H1 (cell line): ENCODE results near the gene CENPP. TPM values are rescaled to one million over a fixed set of nuclear protein-coding genes. Genes with fewer than 3 reads are reported as not detected.

Experiments
- CTCF ChIA-PET: fragments of 300-600 bp; sonication (Branson Sonifier 250); formaldehyde crosslinking; loops from one replicate; lab custom pipeline; 2021; ENCODE audit not compliant: partially characterized antibody; lab: Charles Lee
- POLR2A ChIA-PET: fragments of 300-600 bp; sonication (Branson Sonifier 250); formaldehyde crosslinking; loops from one replicate; lab custom pipeline; 2021; ENCODE audit warnings: inconsistent platforms; ENCODE audit not compliant: partially characterized antibody; lab: Charles Lee
- DNase-seq, 2 experiments: peaks; one replicate each; pipeline versions ENCODE4 v3.0.0 to v3.0.0-alpha.2; 2010 to 2022; ENCODE audit warnings: low spot score in 2 of 2, low read depth in 1 of 2, mixed read lengths in 1 of 2
- FAIRE-seq: peaks from 2 replicates; lab custom pipeline; 2011; peaks lifted over from hg19 to GRCh38; lab: Jason Lieb, UNC
- H2AFZ ChIP-seq: 2 replicates; pipeline ENCODE4 v1.8.1; 2012; ENCODE audit warnings: low read length, inconsistent platforms
- H2AK5ac ChIP-seq: 2 replicates; pipeline ENCODE4 v1.6.1; 2013; ENCODE audit warnings: low read depth, low read length
- H2BK120ac ChIP-seq: replicated peaks from 2 replicates; pipeline ENCODE3; 2013; ENCODE audit warnings: low read depth, low read length, inconsistent platforms
- H2BK12ac ChIP-seq: 2 replicates; pipeline ENCODE4 v1.6.1; 2013; ENCODE audit warnings: low read depth, low read length
- H2BK15ac ChIP-seq: 2 replicates; pipeline ENCODE4 v1.6.1; 2013; ENCODE audit warnings: low read length
- H2BK20ac ChIP-seq: 2 replicates; pipeline ENCODE4 v1.6.1; 2013; ENCODE audit warnings: low read length
- H2BK5ac ChIP-seq: 2 replicates; pipeline ENCODE4 v1.6.1; 2013; ENCODE audit warnings: low read depth, low read length
- H3K14ac ChIP-seq: 2 replicates; pipeline ENCODE4 v1.6.1; 2013; ENCODE audit warnings: inconsistent platforms; ENCODE audit not compliant: insufficient read length
- H3K18ac ChIP-seq: 2 replicates; pipeline ENCODE4 v1.6.1; 2013; ENCODE audit warnings: low read length; ENCODE audit errors: extremely low read depth
- H3K23ac ChIP-seq: 2 replicates; pipeline ENCODE4 v1.6.1; 2013; ENCODE audit warnings: inconsistent platforms; ENCODE audit not compliant: insufficient read length
- H3K23me2 ChIP-seq: 2 replicates; pipeline ENCODE4 v1.6.1; 2013; ENCODE audit warnings: low read depth, low read length
- H3K27ac ChIP-seq: 2 replicates; pipeline ENCODE4 v1.6.1; 2011; ENCODE audit warnings: low read depth, low read length, inconsistent platforms
- H3K27me3 ChIP-seq, 4 experiments: replicated peaks in 1 of 4; 1 replicate in 1 of 4; 2 replicates in 3 of 4; pipeline versions ENCODE4 v1.6.1 to v1.8.1; 2011 to 2013; ENCODE audit warnings: low read length in 3 of 4, mild to moderate bottlenecking in 3 of 4, inconsistent platforms in 2 of 4, mixed read lengths in 2 of 4, moderate library complexity in 1 of 4; ENCODE audit not compliant: control insufficient read depth in 3 of 4, insufficient read depth in 3 of 4; ENCODE audit errors: extremely low read depth in 1 of 4
- H3K36me3 ChIP-seq, 4 experiments: 2 replicates each; pipeline versions ENCODE4 v1.6.1 to v1.8.1; 2011 to 2013; ENCODE audit warnings: mild to moderate bottlenecking in 4 of 4, low read length in 3 of 4, moderate library complexity in 2 of 4, control low read depth in 1 of 4, inconsistent platforms in 1 of 4; ENCODE audit not compliant: insufficient read depth in 4 of 4, control insufficient read depth in 2 of 4
- H3K4ac ChIP-seq: replicated peaks from 2 replicates; pipeline ENCODE3; 2013; ENCODE audit warnings: low read length, low read depth, mixed read lengths, inconsistent platforms; ENCODE audit not compliant: insufficient read length
- H3K4me1 ChIP-seq, 4 experiments: replicated peaks in 1 of 4; 1 replicate in 1 of 4; 2 replicates in 3 of 4; pipeline versions ENCODE4 v1.6.1 to v1.8.1; 2011 to 2013; ENCODE audit warnings: low read length in 3 of 4, inconsistent platforms in 2 of 4, mixed read lengths in 1 of 4; ENCODE audit not compliant: insufficient read depth in 4 of 4, control insufficient read depth in 3 of 4
- H3K4me2 ChIP-seq, 2 experiments: 2 replicates each; pipeline versions ENCODE4 v1.6.1 to v1.8.1; 2011 to 2013; ENCODE audit warnings: low read depth in 2 of 2, low read length in 2 of 2, control low read depth in 1 of 2, inconsistent platforms in 1 of 2, mild to moderate bottlenecking in 1 of 2; ENCODE audit not compliant: insufficient read depth in 1 of 2
- H3K4me3 ChIP-seq, 4 experiments: fragments of 200-600, 300-600 bp in 1 of 4; sonication (generic), shearing (Covaris generic), sonication (Bioruptor Twin) in 1 of 4; 2 replicates each; pipeline versions ENCODE4 v1.5.1 to v1.8.1; 2011 to 2016; ENCODE audit warnings: low read length in 4 of 4, low read depth in 3 of 4, control low read depth in 2 of 4, inconsistent platforms in 2 of 4, mild to moderate bottlenecking in 2 of 4, mixed read lengths in 1 of 4, moderate library complexity in 1 of 4; ENCODE audit not compliant: insufficient read depth in 2 of 4; ENCODE audit errors: extremely low read depth in 1 of 4
- H3K56ac ChIP-seq: replicated peaks from 2 replicates; pipeline ENCODE3; 2013; ENCODE audit warnings: low read depth, mild to moderate bottlenecking, mixed read lengths, low read length, inconsistent platforms; ENCODE audit not compliant: insufficient read length
- H3K79me1 ChIP-seq: 2 replicates; pipeline ENCODE4 v1.6.1; 2013; ENCODE audit warnings: low read depth, low read length, control low read depth
- H3K79me2 ChIP-seq, 2 experiments: 2 replicates each; pipeline versions ENCODE4 v1.6.1 to v1.8.1; 2012 to 2013; ENCODE audit warnings: low read length in 2 of 2, mild to moderate bottlenecking in 2 of 2, inconsistent platforms in 1 of 2; ENCODE audit not compliant: insufficient read depth in 2 of 2, control insufficient read depth in 1 of 2
- H3K9ac ChIP-seq, 4 experiments: replicated peaks in 1 of 4; 1 replicate in 1 of 4; 2 replicates in 3 of 4; pipeline versions ENCODE4 v1.6.1 to v1.8.1; 2011 to 2013; ENCODE audit warnings: low read depth in 3 of 4, low read length in 3 of 4, control low read depth in 2 of 4, mild to moderate bottlenecking in 2 of 4, moderate library complexity in 2 of 4, inconsistent platforms in 1 of 4; ENCODE audit errors: extremely low read depth in 1 of 4
- H3K9me3 ChIP-seq, 2 experiments: 2 replicates each; pipeline versions ENCODE4 v1.6.1 to v1.8.1; 2012 to 2013; ENCODE audit warnings: mild to moderate bottlenecking in 2 of 2, moderate library complexity in 2 of 2, control low read depth in 1 of 2, inconsistent platforms in 1 of 2, low read depth in 1 of 2, low read length in 1 of 2, mixed read lengths in 1 of 2; ENCODE audit not compliant: insufficient read depth in 2 of 2
- H4K20me1 ChIP-seq, 2 experiments: replicated peaks in 1 of 2; 2 replicates each; pipeline versions ENCODE3 to v1.8.1; 2011 to 2013; ENCODE audit warnings: inconsistent platforms in 2 of 2, low read length in 2 of 2, mild to moderate bottlenecking in 1 of 2; ENCODE audit not compliant: insufficient read depth in 2 of 2, control insufficient read depth in 1 of 2
- H4K5ac ChIP-seq: 2 replicates; pipeline ENCODE4 v1.6.1; 2013; ENCODE audit warnings: low read length, low read depth, mixed read lengths, inconsistent platforms; ENCODE audit not compliant: insufficient read length
- H4K8ac ChIP-seq: 2 replicates; pipeline ENCODE4 v1.8.0; 2013; ENCODE audit warnings: mild to moderate bottlenecking, moderate library complexity, low read length, inconsistent platforms; ENCODE audit not compliant: insufficient read depth; ENCODE audit errors: extremely low read depth
- H4K91ac ChIP-seq: replicated peaks from 2 replicates; pipeline ENCODE3; 2013; ENCODE audit warnings: low read length, mixed read lengths, inconsistent platforms; ENCODE audit not compliant: insufficient read length
- BRCA1 ChIP-seq: IDR thresholded peaks from 2 replicates; pipeline ENCODE4 v1.6.1; 2012; ENCODE audit warnings: low read depth, low read length, improper control_type of control experiment
- CBX8 ChIP-seq: fragments of 300-800, 300-1000 bp; sonication (generic); IDR thresholded peaks from 2 replicates; pipeline ENCODE4 v1.7.1; 2016; ENCODE audit warnings: low read depth, low read length, borderline replicate concordance
- HDAC6 ChIP-seq: IDR thresholded peaks from one replicate; pipeline ENCODE4 v1.7.1; 2012; ENCODE audit warnings: low read depth, mild to moderate bottlenecking, inconsistent platforms, low read length, moderate library complexity
- WGBS, 2 experiments: shearing (Covaris generic) in 1 of 2; methylation state at CpG; one replicate each; pipeline versions ENCODE4 v1.1.6 to v1.1.7; 2013 to 2015; ENCODE audit warnings: low lambda C conversion rate in 2 of 2, mixed read lengths in 2 of 2, inconsistent platforms in 1 of 2, low coverage in 1 of 2, missing lambda C conversion rate in 1 of 2; ENCODE audit not compliant: insufficient replicate concordance in 2 of 2, insufficient coverage in 1 of 2, insufficient read length in 1 of 2; ENCODE audit errors: extremely low coverage in 1 of 2, missing lambda C conversion rate in 1 of 2; 5-methylcytosine and 5-hydroxymethylcytosine counted together
- polyA plus RNA-seq, 7 experiments: library from polyadenylated mRNA; depleted of rRNA in 3 of 7; stranded (reverse) in 5 of 7; unstranded in 2 of 7; fragments of >200 nt in 5 of 7; fragments of 200-250 nt in 2 of 7; gene quantifications; 1 replicate in 5 of 7; 2 replicates in 1 of 7; 4 replicates in 1 of 7; pipeline versions ENCODE4 v1.2.1 to v1.2.3, GENCODE V29; 2011 to 2013; ENCODE audit warnings: missing spikeins in 2 of 7, mixed read lengths in 2 of 7
- total RNA-seq: library from RNA; stranded (reverse); fragmentation: NEBNext Ultra II Directional; extraction: Animal tissue kit (Norgen Biotek cat#: 25700); gene quantifications from 2 replicates; pipeline ENCODE4 v1.2.1, GENCODE V29; 2021
- TF ChIP-seq, protein P1 (sequence below): IDR thresholded peaks from 2 replicates; pipeline ENCODE4 v1.6.1; 2012; ENCODE audit warnings: inconsistent platforms

The CENPP gene
- total and polyA plus RNA-seq, 2 of the 8 experiments (the other 6 are each of a cell fraction or from before 2014, with no cell fraction given), result 2.7 to 10.8 TPM

DNA sequence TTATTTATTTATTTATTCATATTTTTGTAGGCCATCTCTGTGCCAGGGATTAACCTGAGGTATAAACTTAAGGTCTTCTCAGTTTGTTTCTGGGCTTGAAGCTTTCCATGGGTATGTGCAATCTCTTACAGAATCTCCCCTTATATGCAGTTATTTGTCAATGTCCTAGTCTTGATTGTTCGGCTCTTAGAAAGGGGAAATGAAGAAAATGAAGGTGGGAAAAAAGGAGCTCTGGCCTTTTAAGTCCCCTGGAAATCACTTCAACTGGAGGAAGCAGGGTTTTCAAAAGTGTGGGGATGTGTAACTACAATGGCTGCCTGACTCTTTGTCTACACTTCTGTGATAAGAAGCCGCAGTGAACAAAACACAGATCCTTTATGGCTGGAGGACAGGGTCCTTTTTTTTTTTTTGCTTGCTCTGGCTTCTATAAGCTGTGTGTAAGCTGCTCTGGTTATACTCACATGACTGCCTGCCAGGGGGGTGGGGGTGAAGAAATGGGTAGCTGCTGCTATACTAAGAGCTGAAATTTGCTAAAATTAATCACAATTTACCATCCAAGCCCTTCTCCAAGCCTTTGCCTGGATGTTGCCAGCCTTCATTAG is 33.7 kb downstream of the CENPP start:
- FAIRE-seq, result no peak
- TF ChIP-seq, protein P1, sequence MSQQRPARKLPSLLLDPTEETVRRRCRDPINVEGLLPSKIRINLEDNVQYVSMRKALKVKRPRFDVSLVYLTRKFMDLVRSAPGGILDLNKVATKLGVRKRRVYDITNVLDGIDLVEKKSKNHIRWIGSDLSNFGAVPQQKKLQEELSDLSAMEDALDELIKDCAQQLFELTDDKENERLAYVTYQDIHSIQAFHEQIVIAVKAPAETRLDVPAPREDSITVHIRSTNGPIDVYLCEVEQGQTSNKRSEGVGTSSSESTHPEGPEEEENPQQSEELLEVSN, result no peak
- no peak for TF ChIP-seq HDAC6
- no peak for TF ChIP-seq CBX8
- TF ChIP-seq BRCA1, result no peak
- TF ChIP-seq, all 59 proteins: peak for 0

More for the DNA sequence above, 33.7 kb downstream of the CENPP start:
- H4K8ac ChIP-seq, result no peak overlapping the region
- H2BK5ac ChIP-seq, result no peak overlapping the region
- no peak overlapping the region for H3K14ac ChIP-seq
- H2AFZ ChIP-seq, result no peak overlapping the region
- H3K4ac ChIP-seq, result no peak overlapping the region
- no peak overlapping the region for H2AK5ac ChIP-seq
- ChIA-PET CTCF (interaction anchor here (0.6 kb wide), 1 partner anchor 269 kb away, joined by 3 read pairs; no protein-coding TSS in a partner anchor), POLR2A (no interaction called here)
- H3K56ac ChIP-seq, result no peak overlapping the region
- 95% methylated on average over 2 of the region's 2 CpGs; no CpG with 5 or more reads in 1 of the 2 experiments for WGBS, 2 experiments
- no peaks in the 10 kb centered on the region; a peak in 2 of 8 replicates for H3K36me3 ChIP-seq
- H3K18ac ChIP-seq, result no peak overlapping the region
- no peak overlapping the region for H2BK120ac ChIP-seq
- no peak overlapping the region for H4K91ac ChIP-seq
- no peak overlapping the region for H3K4me2 ChIP-seq
- H3K79me1 ChIP-seq, result no peaks in the 10 kb centered on the region
- DNase-seq, result no peak
- H3K9ac ChIP-seq, result no peak overlapping the region
- no peak overlapping the region for H3K23ac ChIP-seq
- no peak overlapping the region for H4K5ac ChIP-seq
- H3K79me2 ChIP-seq, result no peaks in the 10 kb centered on the region
- H3K23me2 ChIP-seq, result no peaks in the 10 kb centered on the region
- no peak overlapping the region for H2BK20ac ChIP-seq
- no peaks in the 10 kb centered on the region for H3K27me3 ChIP-seq
- no peaks in the 10 kb centered on the region for H3K4me1 ChIP-seq
- H2BK15ac ChIP-seq, result no peak overlapping the region
- H4K20me1 ChIP-seq, result no peaks in the 10 kb centered on the region
- H3K4me3 ChIP-seq, result no peak overlapping the region
- no peak overlapping the region for H3K27ac ChIP-seq
- H2BK12ac ChIP-seq, result no peak overlapping the region
- H3K9me3 ChIP-seq, result no peaks in the 10 kb centered on the region
